GM12872 (cell line): ENCODE measurements around the gene LRP1B.

Source experiments
- CTCF ChIP-seq: IDR thresholded peaks from 3 replicates; pipeline ENCODE4 v1.5.1; 2011; ENCODE audit warnings: low read depth, mild to moderate bottlenecking, low read length, moderate library complexity; ENCODE audit not compliant: insufficient read depth

Gene LRP1B

GRCh38 chr2:141728142-141728541 lies 402.7 kb downstream of the LRP1B start:
- TF ChIP-seq CTCF = no peak

GRCh38 chr2:141724426-141724825 lies 406.4 kb downstream of the LRP1B start:
- no peak for TF ChIP-seq CTCF

GRCh38 chr2:141723814-141724213 lies 407.0 kb downstream of the LRP1B start:
- no peak for TF ChIP-seq CTCF

- TF ChIP-seq CTCF = no peak
Measured at GRCh38 chr2:141720476-141720875, 410.3 kb downstream of the LRP1B start.

GRCh38 chr2:141714496-141714895 lies 416.3 kb downstream of the LRP1B start:
- TF ChIP-seq CTCF = no peak

- TF ChIP-seq CTCF = no peak
Measured at GRCh38 chr2:141711627-141712026, 419.2 kb downstream of the LRP1B start.

- no peak for TF ChIP-seq CTCF
Measured at GRCh38 chr2:141710589-141711239, 420.1 kb downstream of the LRP1B start.

- no peak for TF ChIP-seq CTCF
Measured at GRCh38 chr2:141709756-141710155, 421.1 kb downstream of the LRP1B start.
